ENCODE measurements around the gene SLC26A9. TPM values are rescaled to one million over a fixed set of nuclear protein-coding genes. Genes with fewer than 3 reads are reported as not detected.

SLC26A9 gene
- polyA plus RNA-seq, 1 of the 3 experiments (the other 2 are of a cell fraction): not detected

- H2AFZ ChIP-seq (ENCODE audit: low read depth): no peak overlapping the region
- H3K4me3 ChIP-seq (ENCODE audit: low read depth in 2 of 2, low read length in 1 of 2): no peak overlapping the region
- H3F3A ChIP-seq (replicated peaks; ENCODE audit: insufficient read depth): no peaks in the 10 kb centered on the region
- H3K27ac ChIP-seq (ENCODE audit: low read depth in 2 of 2, low read length in 1 of 2): no peak overlapping the region
- ChIA-PET POLR2A (no interaction called here), CTCF (interaction anchor here (1.3 to 10.3 kb wide), 3 partner anchors 54 to 181 kb away, joined by 4 to 271 read pairs (median 6); no protein-coding TSS in a partner anchor)
- no peaks in the 10 kb centered on the region for H3K79me2 ChIP-seq (ENCODE audit: insufficient read depth)
- H3K4me1 ChIP-seq (ENCODE audit: control insufficient read depth in 1 of 2, insufficient read depth in 2 of 2, low read depth in 1 of 2, low read length in 1 of 2): no peaks in the 10 kb centered on the region
- DNase-seq: no peak
- no peaks in the 10 kb centered on the region for H3K9me3 ChIP-seq
- 0 out of 2 replicates have a peak, but pooled peaks cover 5% of the 10 kb centered on the region for H3K27me3 ChIP-seq (ENCODE audit: insufficient read depth)
- H3K36me3 ChIP-seq (replicated peaks in 1 of 2; ENCODE audit: control insufficient read depth in 1 of 2, insufficient read depth in 2 of 2, low read length in 1 of 2): no peaks in the 10 kb centered on the region
- H4K20me1 ChIP-seq (ENCODE audit: insufficient read depth): no peaks in the 10 kb centered on the region
- no peak overlapping the region for H3K9ac ChIP-seq
- TF ChIP-seq CHD2 (IDR thresholded peaks at IDR 0.05; ENCODE audit: low read length, partially characterized antibody) (no peak), JUND (IDR thresholded peaks at IDR 0.05) (no peak), RAD21 (IDR thresholded peaks at IDR 0.05; ENCODE audit: low read length) (no peak), MXI1 (IDR thresholded peaks at IDR 0.05; ENCODE audit: low read depth, low read length) (no peak), POLR2AphosphoS5 (IDR thresholded peaks at IDR 0.05; ENCODE audit: low read depth, low read length) (no peak)
- TF ChIP-seq, protein P1, sequence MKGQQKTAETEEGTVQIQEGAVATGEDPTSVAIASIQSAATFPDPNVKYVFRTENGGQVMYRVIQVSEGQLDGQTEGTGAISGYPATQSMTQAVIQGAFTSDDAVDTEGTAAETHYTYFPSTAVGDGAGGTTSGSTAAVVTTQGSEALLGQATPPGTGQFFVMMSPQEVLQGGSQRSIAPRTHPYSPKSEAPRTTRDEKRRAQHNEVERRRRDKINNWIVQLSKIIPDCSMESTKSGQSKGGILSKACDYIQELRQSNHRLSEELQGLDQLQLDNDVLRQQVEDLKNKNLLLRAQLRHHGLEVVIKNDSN (IDR thresholded peaks at IDR 0.05; ENCODE audit: borderline replicate concordance, low read depth): no peak
- TF ChIP-seq, protein P2, sequence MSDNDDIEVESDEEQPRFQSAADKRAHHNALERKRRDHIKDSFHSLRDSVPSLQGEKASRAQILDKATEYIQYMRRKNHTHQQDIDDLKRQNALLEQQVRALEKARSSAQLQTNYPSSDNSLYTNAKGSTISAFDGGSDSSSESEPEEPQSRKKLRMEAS (IDR thresholded peaks at IDR 0.05; ENCODE audit: low read depth): no peak
- TF ChIP-seq, protein P3, sequence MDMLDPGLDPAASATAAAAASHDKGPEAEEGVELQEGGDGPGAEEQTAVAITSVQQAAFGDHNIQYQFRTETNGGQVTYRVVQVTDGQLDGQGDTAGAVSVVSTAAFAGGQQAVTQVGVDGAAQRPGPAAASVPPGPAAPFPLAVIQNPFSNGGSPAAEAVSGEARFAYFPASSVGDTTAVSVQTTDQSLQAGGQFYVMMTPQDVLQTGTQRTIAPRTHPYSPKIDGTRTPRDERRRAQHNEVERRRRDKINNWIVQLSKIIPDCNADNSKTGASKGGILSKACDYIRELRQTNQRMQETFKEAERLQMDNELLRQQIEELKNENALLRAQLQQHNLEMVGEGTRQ (IDR thresholded peaks at IDR 0.05; ENCODE audit: borderline replicate concordance, low read depth, low read length): no peak
- no peak overlapping the region for H3K4me2 ChIP-seq
- H3K9me2 ChIP-seq: no peaks in the 10 kb centered on the region
These were observed 18.8 kb downstream of the SLC26A9 start for GRCh38 chr1:205924460-205924790.

GRCh38 chr1:205923651-205924459, 19.4 kb downstream of the SLC26A9 start:
- no peak overlapping the region for H3K9ac ChIP-seq
- no peaks in the 10 kb centered on the region for H3K79me2 ChIP-seq (ENCODE audit: insufficient read depth)
- H3K27ac ChIP-seq (ENCODE audit: low read depth in 2 of 2, low read length in 1 of 2): no peak overlapping the region
- no peaks in the 10 kb centered on the region for H3K4me1 ChIP-seq (ENCODE audit: control insufficient read depth in 1 of 2, insufficient read depth in 2 of 2, low read depth in 1 of 2, low read length in 1 of 2)
- POLR2A ChIA-PET: no interaction called here
- TF ChIP-seq GATA2 (CRISPR knock-in tag; IDR thresholded peaks at IDR 0.05) (no peak), EP300 (IDR thresholded peaks at IDR 0.05; ENCODE audit: borderline replicate concordance in 1 of 2, low read depth in 1 of 2, low read length in 1 of 2) (no peak), FOXM1 (IDR thresholded peaks at IDR 0.05; ENCODE audit: low read depth) (no peak), RFX5 (IDR thresholded peaks at IDR 0.05; ENCODE audit: low read length) (no peak), RXRA (IDR thresholded peaks at IDR 0.05; ENCODE audit: borderline replicate concordance, low read depth) (no peak), YY1 (IDR thresholded peaks at IDR 0.05; ENCODE audit: low read depth) (no peak), POLR2AphosphoS5 (IDR thresholded peaks at IDR 0.05; ENCODE audit: low read depth, low read length) (no peak)
- TF ChIP-seq, protein P2 (IDR thresholded peaks at IDR 0.05; ENCODE audit: low read depth): no peak
- TF ChIP-seq, protein P4, sequence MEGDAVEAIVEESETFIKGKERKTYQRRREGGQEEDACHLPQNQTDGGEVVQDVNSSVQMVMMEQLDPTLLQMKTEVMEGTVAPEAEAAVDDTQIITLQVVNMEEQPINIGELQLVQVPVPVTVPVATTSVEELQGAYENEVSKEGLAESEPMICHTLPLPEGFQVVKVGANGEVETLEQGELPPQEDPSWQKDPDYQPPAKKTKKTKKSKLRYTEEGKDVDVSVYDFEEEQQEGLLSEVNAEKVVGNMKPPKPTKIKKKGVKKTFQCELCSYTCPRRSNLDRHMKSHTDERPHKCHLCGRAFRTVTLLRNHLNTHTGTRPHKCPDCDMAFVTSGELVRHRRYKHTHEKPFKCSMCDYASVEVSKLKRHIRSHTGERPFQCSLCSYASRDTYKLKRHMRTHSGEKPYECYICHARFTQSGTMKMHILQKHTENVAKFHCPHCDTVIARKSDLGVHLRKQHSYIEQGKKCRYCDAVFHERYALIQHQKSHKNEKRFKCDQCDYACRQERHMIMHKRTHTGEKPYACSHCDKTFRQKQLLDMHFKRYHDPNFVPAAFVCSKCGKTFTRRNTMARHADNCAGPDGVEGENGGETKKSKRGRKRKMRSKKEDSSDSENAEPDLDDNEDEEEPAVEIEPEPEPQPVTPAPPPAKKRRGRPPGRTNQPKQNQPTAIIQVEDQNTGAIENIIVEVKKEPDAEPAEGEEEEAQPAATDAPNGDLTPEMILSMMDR (IDR thresholded peaks at IDR 0.05): no peak
- 81% methylated on average over 11 of the region's 11 CpGs for WGBS (ENCODE audit: low lambda C conversion rate)
- no peaks in the 10 kb centered on the region for H3K9me3 ChIP-seq
- no peak overlapping the region for H3K4me2 ChIP-seq
- no peaks in the 10 kb centered on the region for H3K27me3 ChIP-seq (ENCODE audit: insufficient read depth)
- H4K20me1 ChIP-seq (ENCODE audit: insufficient read depth): no peaks in the 10 kb centered on the region
- H2AFZ ChIP-seq (ENCODE audit: low read depth): no peak overlapping the region
- no peaks in the 10 kb centered on the region for H3K36me3 ChIP-seq (replicated peaks in 1 of 2; ENCODE audit: control insufficient read depth in 1 of 2, insufficient read depth in 2 of 2, low read length in 1 of 2)
- H3K9me2 ChIP-seq: no peaks in the 10 kb centered on the region
- DNase-seq: no peak
- no peaks in the 10 kb centered on the region for H3F3A ChIP-seq (replicated peaks; ENCODE audit: insufficient read depth)
- no peak overlapping the region for H3K4me3 ChIP-seq (ENCODE audit: low read depth in 2 of 2, low read length in 1 of 2)
- CTCF ChIA-PET: interaction anchor here (1.3 to 10.3 kb wide), 3 partner anchors 55 to 182 kb away, joined by 4 to 271 read pairs (median 6); no protein-coding TSS in a partner anchor
